ENCODE results near the gene GPR146. TPM values are rescaled to one million over a fixed set of nuclear protein-coding genes. Genes with fewer than 3 reads are reported as not detected.

The GPR146 gene
- total and polyA plus RNA-seq, 2 experiments from 2014 or later, result 4.3 to 9.7 TPM

DNA sequence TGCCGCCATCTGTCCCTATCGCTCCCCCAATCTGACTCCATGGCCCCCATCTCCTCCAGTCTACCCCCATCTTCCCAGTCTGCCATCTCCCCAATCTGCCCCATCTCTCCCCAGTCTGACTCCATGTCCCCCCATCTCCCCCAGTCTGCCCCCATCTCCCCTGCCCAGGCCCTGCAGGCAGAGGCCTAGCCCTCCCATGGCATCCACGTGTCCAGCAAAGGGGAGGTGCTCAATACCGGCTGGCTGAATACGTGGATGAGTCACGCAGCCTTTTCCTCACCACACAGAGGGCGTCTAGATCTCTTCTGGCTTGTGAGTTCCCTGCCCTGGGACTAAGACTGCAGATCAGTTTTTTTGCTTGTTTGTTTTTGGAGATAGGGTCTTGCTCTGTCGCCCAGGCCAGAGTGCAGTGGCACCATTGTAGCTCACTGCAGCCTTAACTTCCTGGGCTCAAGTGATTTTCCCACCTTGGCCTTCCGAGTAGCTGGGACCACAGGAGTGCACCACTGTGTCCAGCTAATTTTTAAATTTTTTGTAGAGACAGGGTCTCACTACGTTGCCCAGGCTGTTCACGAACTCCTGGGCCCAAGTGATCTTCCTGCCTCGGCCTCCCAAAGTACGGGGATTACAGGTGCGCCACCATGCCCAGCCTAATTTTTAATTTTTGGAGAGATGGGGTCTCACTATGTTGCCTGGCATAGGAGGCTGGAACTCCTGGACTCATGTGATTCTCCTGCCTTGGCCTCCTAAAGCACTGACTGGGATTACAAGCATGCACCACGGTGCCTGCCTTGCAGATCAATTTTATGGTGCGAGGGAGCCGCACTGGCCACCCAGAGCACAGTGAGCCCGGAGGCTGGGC, 15.3 kb upstream of the GPR146 start:
- H3K27me3 ChIP-seq (replicated peaks; ENCODE audit: insufficient read depth), result no peaks in the 10 kb centered on the region
- no peaks in the 10 kb centered on the region for H3K9me3 ChIP-seq (ENCODE audit: low read depth)
- no peaks in the 10 kb centered on the region for H3F3A ChIP-seq (ENCODE audit: insufficient read depth)
- no peaks in the 10 kb centered on the region for H3K36me3 ChIP-seq (ENCODE audit: low read depth)
- H3K4me2 ChIP-seq (ENCODE audit: unreplicated experiment), result peak overlapping the region; percentile 51
- DNase-seq, result peak; percentile 98
- H4K20me1 ChIP-seq (ENCODE audit: insufficient read depth), result no peaks in the 10 kb centered on the region
- in situ Hi-C loops (cut with MboI), result no loop called here
- H3K4me3 ChIP-seq, result peak overlapping the region; percentile 79
- peak overlapping the region; percentile 91 for H3K27ac ChIP-seq
- H3K4me1 ChIP-seq (ENCODE audit: insufficient read depth), result peaks cover 4% of the 10 kb centered on the region
- H2AFZ ChIP-seq, result peak overlapping the region; percentile 36; the same call in 1 of the 2 replicates
- peak overlapping the region; percentile 89 for H3K9ac ChIP-seq
- H3K79me2 ChIP-seq (ENCODE audit: insufficient read depth), result peaks cover 41% of the 10 kb centered on the region
- no peaks in the 10 kb centered on the region for H3K9me2 ChIP-seq (ENCODE audit: insufficient read depth)
- WGBS, 2 experiments (ENCODE audit: low coverage in 1 of 2, low lambda C conversion rate in 2 of 2, missing lambda C conversion rate in 2 of 2), result 42% methylated on average over 17 to 18 of the region's 18 CpGs
- TF ChIP-seq EZH2 (IDR thresholded peaks at IDR 0.05; ENCODE audit: insufficient read depth, poor library complexity, severe bottlenecking) (no peak), EZH2phosphoT487 (IDR thresholded peaks at IDR 0.05; ENCODE audit: insufficient read depth, low read depth) (no peak)

- Histone ChIP-seq H3K79me2 (ENCODE audit: insufficient read depth) (peaks cover 33% of the 10 kb centered on the region), H3K9me2 (ENCODE audit: insufficient read depth) (no peaks in the 10 kb centered on the region), H3K9me3 (ENCODE audit: low read depth) (no peaks in the 10 kb centered on the region), H3K27ac (no peak overlapping the region; the same call in 1 of the 2 replicates), H3K36me3 (ENCODE audit: low read depth) (no peaks in the 10 kb centered on the region), H2AFZ (no peak overlapping the region), H3K27me3 (replicated peaks; ENCODE audit: insufficient read depth) (no peaks in the 10 kb centered on the region), H3F3A (ENCODE audit: insufficient read depth) (no peaks in the 10 kb centered on the region), H3K4me1 (ENCODE audit: insufficient read depth) (peaks cover 4% of the 10 kb centered on the region), H3K4me2 (ENCODE audit: unreplicated experiment) (no peak overlapping the region), H4K20me1 (ENCODE audit: insufficient read depth) (no peaks in the 10 kb centered on the region), H3K4me3 (no peak overlapping the region), H3K9ac (no peak overlapping the region)
- in situ Hi-C loops (cut with MboI), result no loop called here
- no peak for DNase-seq
- TF ChIP-seq EZH2phosphoT487 (IDR thresholded peaks at IDR 0.05; ENCODE audit: insufficient read depth, low read depth) (no peak), EZH2 (IDR thresholded peaks at IDR 0.05; ENCODE audit: insufficient read depth, poor library complexity, severe bottlenecking) (no peak)
- 96 to 97% methylated on average over 32 to 33 of the region's 33 CpGs for WGBS, 2 experiments (ENCODE audit: low coverage in 1 of 2, low lambda C conversion rate in 2 of 2, missing lambda C conversion rate in 2 of 2)
Observed at GRCh38 chr7:1029637-1030443, 14.5 kb upstream of the GPR146 start.

DNA sequence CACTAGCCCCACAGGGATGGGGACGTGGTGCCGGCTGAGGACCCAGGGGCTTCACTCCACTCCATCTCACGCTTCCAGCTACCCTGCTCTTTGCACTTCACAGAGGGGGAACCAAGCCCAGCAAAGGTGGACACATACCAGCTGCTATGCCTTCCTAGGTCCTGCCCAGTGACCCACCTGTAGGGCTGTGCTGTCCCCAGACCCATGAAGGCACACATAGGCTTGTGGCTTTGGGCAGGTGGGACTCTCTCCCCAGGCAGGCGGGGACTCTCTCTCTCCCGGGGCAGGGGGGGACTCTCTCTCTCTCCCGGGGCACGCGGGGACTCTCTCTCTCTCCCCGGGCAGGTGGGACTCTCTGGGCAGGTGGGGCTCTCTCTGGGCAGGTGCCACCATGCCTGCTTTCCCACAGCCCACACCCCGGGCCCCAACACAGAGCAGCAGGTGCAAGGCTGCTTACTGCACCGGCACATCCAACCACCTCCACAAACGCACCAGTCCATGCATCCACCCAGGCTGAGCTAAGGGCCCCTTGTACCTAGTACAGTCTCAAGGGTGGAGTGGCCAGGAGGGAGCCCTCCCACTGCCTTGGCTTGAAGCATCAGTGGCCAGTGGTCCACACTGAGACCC, 13.8 kb upstream of the GPR146 start:
- Histone ChIP-seq H3K36me3 (ENCODE audit: low read depth) (no peaks in the 10 kb centered on the region), H4K20me1 (ENCODE audit: insufficient read depth) (no peaks in the 10 kb centered on the region), H3K9me2 (ENCODE audit: insufficient read depth) (no peaks in the 10 kb centered on the region), H3K27ac (no peak overlapping the region), H3K9ac (no peak overlapping the region), H3K4me3 (no peak overlapping the region), H3F3A (ENCODE audit: insufficient read depth) (no peaks in the 10 kb centered on the region), H2AFZ (no peak overlapping the region), H3K27me3 (replicated peaks; ENCODE audit: insufficient read depth) (no peaks in the 10 kb centered on the region), H3K79me2 (ENCODE audit: insufficient read depth) (peaks cover 26% of the 10 kb centered on the region), H3K4me2 (ENCODE audit: unreplicated experiment) (no peak overlapping the region), H3K9me3 (ENCODE audit: low read depth) (no peaks in the 10 kb centered on the region), H3K4me1 (ENCODE audit: insufficient read depth) (peaks cover 4% of the 10 kb centered on the region)
- 77 to 87% methylated on average over 7 to 12 of the region's 12 CpGs for WGBS, 2 experiments (ENCODE audit: low coverage in 1 of 2, low lambda C conversion rate in 2 of 2, missing lambda C conversion rate in 2 of 2)
- no peak for DNase-seq
- in situ Hi-C loops (cut with MboI), result no loop called here
- TF ChIP-seq EZH2 (IDR thresholded peaks at IDR 0.05; ENCODE audit: insufficient read depth, poor library complexity, severe bottlenecking) (no peak), EZH2phosphoT487 (IDR thresholded peaks at IDR 0.05; ENCODE audit: insufficient read depth, low read depth) (no peak)

All from GM23248 (cell line).